ENCODE measurements around the gene KIF26B. TPM values are rescaled to one million over a fixed set of nuclear protein-coding genes. Genes with fewer than 3 reads are reported as not detected.
"Not testable (repeated sequence)": the region's sequence is repeated elsewhere in the genome, so short reads cannot be mapped to it uniquely, and the experiment has no call there.

The KIF26B gene
- total and polyA plus RNA-seq, 4 donors, result 10.9 to 37.1 (median 19.2) TPM

DNA sequence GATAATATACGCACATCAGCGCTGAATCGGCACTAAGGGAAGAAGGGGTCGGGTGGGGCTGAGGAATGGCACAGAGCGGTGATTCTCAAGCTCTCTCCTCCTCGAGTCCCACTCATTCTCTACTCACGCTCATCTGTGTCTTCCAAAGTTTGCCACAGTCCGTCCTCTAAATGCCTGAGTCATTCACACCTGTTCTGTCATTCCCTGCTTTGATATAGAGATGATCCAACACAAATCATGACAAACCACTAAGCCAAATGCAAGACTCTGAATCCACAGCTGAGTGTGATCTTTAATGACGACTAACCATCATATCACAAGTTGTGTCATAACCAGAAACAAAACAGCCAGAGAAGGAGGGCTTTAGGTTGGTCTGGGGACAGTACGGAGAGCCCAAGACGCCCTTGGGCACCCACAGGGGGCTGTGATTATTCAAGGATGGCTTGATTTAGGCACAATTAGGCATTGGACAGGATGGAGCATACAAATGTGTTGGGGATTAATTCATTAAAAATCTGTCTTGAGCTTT lies 501.5 kb downstream of the KIF26B start:
- DNase-seq (ENCODE audit: low read depth in 4 of 6, low spot score in 6 of 6), result no peak
- H3K27ac ChIP-seq (ENCODE audit: low read depth, low read length), result no peak overlapping the region
- 86% methylated on average over 7 of the region's 11 CpGs for WGBS (ENCODE audit: insufficient coverage)

GRCh38 chr1:245657371-245657770 lies 502.6 kb downstream of the KIF26B start:
- DNase-seq (ENCODE audit: low read depth in 4 of 6, low spot score in 6 of 6), result no peak
- 81% methylated on average over 3 of the region's 6 CpGs for whole genome bisulfite sequencing (ENCODE audit: insufficient coverage)
- no peak overlapping the region for H3K4me3 ChIP-seq (ENCODE audit: low read depth, low read length)

More for the DNA sequence above, 501.5 kb downstream of the KIF26B start:
- Histone ChIP-seq H3K9me3 (ENCODE audit: control insufficient read depth, insufficient read depth, low read length) (no peaks in the 10 kb centered on the region), H3K27me3 (ENCODE audit: control insufficient read depth, insufficient read depth, low read length) (no peaks in the 10 kb centered on the region), H3K4me1 (ENCODE audit: control insufficient read depth, insufficient read depth, low read length) (peaks cover 9% of the 10 kb centered on the region), H3K36me3 (ENCODE audit: control insufficient read depth, insufficient read depth, low read length) (peaks cover 2% of the 10 kb centered on the region), H3K4me3 (ENCODE audit: low read depth, low read length) (no peak overlapping the region)

DNA sequence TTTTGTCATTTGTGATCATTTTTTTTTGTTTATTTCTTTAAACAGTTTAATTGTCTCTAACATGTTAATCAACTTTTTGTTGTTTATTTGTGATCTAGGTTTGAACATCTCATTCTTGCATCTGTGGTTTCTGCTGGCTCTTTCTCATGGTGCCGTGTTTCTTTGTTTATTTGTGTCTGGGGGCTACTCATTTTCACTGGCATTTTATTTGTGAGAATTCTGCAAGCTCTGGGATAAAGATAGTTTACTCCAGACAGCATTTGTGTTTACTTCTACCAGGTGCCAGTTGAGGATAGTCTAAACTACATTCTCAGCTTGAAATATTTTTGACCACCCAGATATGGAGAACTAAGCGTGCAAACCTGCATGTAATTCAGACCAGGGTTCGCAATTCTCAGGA lies 508.6 kb downstream of the KIF26B start:
- no CpG with 5 or more reads among the region's 3 CpGs for WGBS (ENCODE audit: insufficient coverage)
- Histone ChIP-seq H3K27ac (ENCODE audit: low read depth, low read length) (no peak overlapping the region), H3K27me3 (ENCODE audit: control insufficient read depth, insufficient read depth, low read length) (no peaks in the 10 kb centered on the region), H3K9me3 (ENCODE audit: control insufficient read depth, insufficient read depth, low read length) (no peaks in the 10 kb centered on the region), H3K4me1 (ENCODE audit: control insufficient read depth, insufficient read depth, low read length) (no peaks in the 10 kb centered on the region), H3K36me3 (ENCODE audit: control insufficient read depth, insufficient read depth, low read length) (peaks cover 2% of the 10 kb centered on the region), H3K4me3 (ENCODE audit: low read depth, low read length) (no peak overlapping the region)
- no peak for DNase-seq (ENCODE audit: low read depth in 4 of 6, low spot score in 6 of 6)

More at GRCh38 chr1:245657371-245657770, 502.6 kb downstream of the KIF26B start:
- peaks cover 2% of the 10 kb centered on the region for H3K36me3 ChIP-seq (ENCODE audit: control insufficient read depth, insufficient read depth, low read length)
- H3K4me1 ChIP-seq (ENCODE audit: control insufficient read depth, insufficient read depth, low read length), result peaks cover 9% of the 10 kb centered on the region
- no peaks in the 10 kb centered on the region for H3K9me3 ChIP-seq (ENCODE audit: control insufficient read depth, insufficient read depth, low read length)
- H3K27me3 ChIP-seq (ENCODE audit: control insufficient read depth, insufficient read depth, low read length), result no peaks in the 10 kb centered on the region
- H3K27ac ChIP-seq (ENCODE audit: low read depth, low read length), result no peak overlapping the region

- Histone ChIP-seq H3K36me3 (ENCODE audit: control insufficient read depth, insufficient read depth, low read length) (peaks cover 2% of the 10 kb centered on the region), H3K9me3 (ENCODE audit: control insufficient read depth, insufficient read depth, low read length) (no peaks in the 10 kb centered on the region), H3K4me3 (ENCODE audit: low read depth, low read length) (no peak overlapping the region), H3K4me1 (ENCODE audit: control insufficient read depth, insufficient read depth, low read length) (no peaks in the 10 kb centered on the region), H3K27me3 (ENCODE audit: control insufficient read depth, insufficient read depth, low read length) (no peaks in the 10 kb centered on the region), H3K27ac (ENCODE audit: low read depth, low read length) (no peak overlapping the region)
- WGBS (ENCODE audit: insufficient coverage), result 100% methylated on average over 6 of the region's 8 CpGs
- no peak for DNase-seq (ENCODE audit: low read depth in 4 of 6, low spot score in 6 of 6)
Observed at GRCh38 chr1:245663841-245664240, 509.1 kb downstream of the KIF26B start.

- H3K4me1 ChIP-seq (ENCODE audit: control insufficient read depth, insufficient read depth, low read length), result no peaks in the 10 kb centered on the region
- H3K36me3 ChIP-seq (ENCODE audit: control insufficient read depth, insufficient read depth, low read length), result no peaks in the 10 kb centered on the region
- no peaks in the 10 kb centered on the region for H3K9me3 ChIP-seq (ENCODE audit: control insufficient read depth, insufficient read depth, low read length)
- DNase-seq (ENCODE audit: low read depth in 4 of 6, low spot score in 6 of 6), result no peak
- no peak overlapping the region for H3K27ac ChIP-seq (ENCODE audit: low read depth, low read length)
- WGBS (ENCODE audit: insufficient coverage), result 99% methylated on average over 9 of the region's 9 CpGs
- H3K27me3 ChIP-seq (ENCODE audit: control insufficient read depth, insufficient read depth, low read length), result no peaks in the 10 kb centered on the region
- H3K4me3 ChIP-seq (ENCODE audit: low read depth, low read length), result no peak overlapping the region
Observed at GRCh38 chr1:245666412-245666811, 511.6 kb downstream of the KIF26B start.

DNA sequence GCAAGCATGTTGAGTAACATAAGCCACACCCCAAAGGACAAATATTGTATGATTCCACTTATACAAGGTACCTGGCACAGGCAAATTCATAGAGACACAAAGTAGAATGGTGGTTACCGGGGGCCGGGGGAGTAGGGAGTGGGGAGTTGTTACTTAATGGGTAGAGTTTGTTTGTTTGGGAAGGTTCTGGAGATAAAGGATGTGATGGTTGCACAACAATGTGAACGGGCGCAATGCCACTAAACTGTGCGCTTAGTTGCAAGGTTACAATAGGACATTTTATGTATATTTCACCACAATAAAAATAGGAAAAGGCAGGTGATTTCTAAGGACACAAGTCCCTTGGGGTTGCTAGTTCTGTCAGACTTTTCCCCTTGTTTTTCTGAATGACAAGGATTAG lies 516.6 kb downstream of the KIF26B start:
- H3K36me3 ChIP-seq (ENCODE audit: control insufficient read depth, insufficient read depth, low read length), result no peaks in the 10 kb centered on the region
- no peak for DNase-seq (ENCODE audit: low read depth in 4 of 6, low spot score in 6 of 6)
- H3K9me3 ChIP-seq (ENCODE audit: control insufficient read depth, insufficient read depth, low read length), result no peaks in the 10 kb centered on the region
- 95% methylated on average over 2 of the region's 5 CpGs for WGBS (ENCODE audit: insufficient coverage)
- no peaks in the 10 kb centered on the region for H3K4me1 ChIP-seq (ENCODE audit: control insufficient read depth, insufficient read depth, low read length)
- H3K27me3 ChIP-seq (ENCODE audit: control insufficient read depth, insufficient read depth, low read length), result no peaks in the 10 kb centered on the region
- H3K27ac ChIP-seq (ENCODE audit: low read depth, low read length), result no peak overlapping the region
- H3K4me3 ChIP-seq (ENCODE audit: low read depth, low read length), result no peak overlapping the region

DNA sequence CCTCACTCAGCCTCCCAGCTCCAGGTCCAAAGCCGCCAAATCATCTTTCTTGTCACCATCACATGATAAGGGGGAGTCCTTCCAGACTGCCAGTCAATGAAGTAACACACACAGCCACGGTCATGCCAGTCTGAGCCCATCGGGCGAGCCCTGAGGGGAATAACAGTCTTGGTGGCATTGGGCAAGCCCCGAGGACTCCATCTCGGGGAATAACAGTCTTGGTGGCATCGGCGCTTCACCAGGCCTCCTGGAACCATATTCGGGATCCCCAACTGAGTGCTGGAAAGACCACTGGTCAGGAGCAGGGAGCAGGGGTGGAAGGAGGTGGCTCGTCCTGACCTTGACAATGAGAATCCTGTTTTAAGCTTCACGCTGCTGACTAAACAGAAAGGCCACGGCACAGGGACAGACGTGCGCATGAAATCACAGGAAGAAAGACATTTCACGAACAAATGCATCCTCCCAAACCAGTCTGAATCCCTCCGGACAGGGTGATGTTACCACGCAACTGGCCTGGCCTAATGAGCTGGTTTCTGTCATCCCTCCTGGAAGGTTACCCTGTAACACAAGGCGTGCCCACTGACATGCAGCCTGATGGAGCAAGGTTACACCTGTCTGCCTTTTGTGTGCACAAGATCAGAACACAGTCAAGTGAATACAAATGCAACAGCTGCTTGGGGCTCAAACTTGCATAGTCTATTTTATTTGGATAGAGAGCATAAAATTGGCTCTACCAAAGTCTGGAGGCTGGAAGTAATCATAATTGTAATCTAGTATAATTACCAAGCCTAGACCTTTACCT lies 517.4 kb downstream of the KIF26B start:
- H3K27ac ChIP-seq (ENCODE audit: low read depth, low read length), result no peak overlapping the region
- no peak overlapping the region for H3K4me3 ChIP-seq (ENCODE audit: low read depth, low read length)
- H3K9me3 ChIP-seq (ENCODE audit: control insufficient read depth, insufficient read depth, low read length), result no peaks in the 10 kb centered on the region
- H3K36me3 ChIP-seq (ENCODE audit: control insufficient read depth, insufficient read depth, low read length), result no peaks in the 10 kb centered on the region
- no peaks in the 10 kb centered on the region for H3K4me1 ChIP-seq (ENCODE audit: control insufficient read depth, insufficient read depth, low read length)
- no peaks in the 10 kb centered on the region for H3K27me3 ChIP-seq (ENCODE audit: control insufficient read depth, insufficient read depth, low read length)
- WGBS (ENCODE audit: insufficient coverage), result 84% methylated on average over 17 of the region's 18 CpGs
- DNase-seq (ENCODE audit: low read depth in 4 of 6, low spot score in 6 of 6), result no peak

GRCh38 chr1:245672836-245673656 lies 518.3 kb downstream of the KIF26B start:
- 95% methylated on average over 12 of the region's 41 CpGs for WGBS (ENCODE audit: insufficient coverage)

GRCh38 chr1:245673881-245674414 lies 519.2 kb downstream of the KIF26B start:
- H3K9me3 ChIP-seq (ENCODE audit: control insufficient read depth, insufficient read depth, low read length), result no peaks in the 10 kb centered on the region
- H3K27ac ChIP-seq (ENCODE audit: low read depth, low read length), result no peak overlapping the region
- peaks cover 3% of the 10 kb centered on the region for H3K36me3 ChIP-seq (ENCODE audit: control insufficient read depth, insufficient read depth, low read length)
- H3K4me3 ChIP-seq (ENCODE audit: low read depth, low read length), result no peak overlapping the region
- no peaks in the 10 kb centered on the region for H3K4me1 ChIP-seq (ENCODE audit: control insufficient read depth, insufficient read depth, low read length)
- WGBS (ENCODE audit: insufficient coverage), result no CpG with 5 or more reads among the region's 2 CpGs
- no peaks in the 10 kb centered on the region for H3K27me3 ChIP-seq (ENCODE audit: control insufficient read depth, insufficient read depth, low read length)
- no peak for DNase-seq (ENCODE audit: low read depth in 4 of 6, low spot score in 6 of 6)

More at GRCh38 chr1:245672836-245673656, 518.3 kb downstream of the KIF26B start:
- not testable (repeated sequence) for DNase-seq (ENCODE audit: low read depth in 4 of 6, low spot score in 6 of 6); H3K4me1 ChIP-seq (ENCODE audit: control insufficient read depth, insufficient read depth, low read length); H3K4me3 ChIP-seq (ENCODE audit: low read depth, low read length); H3K36me3 ChIP-seq (ENCODE audit: control insufficient read depth, insufficient read depth, low read length); H3K9me3 ChIP-seq (ENCODE audit: control insufficient read depth, insufficient read depth, low read length); H3K27ac ChIP-seq (ENCODE audit: low read depth, low read length); H3K27me3 ChIP-seq (ENCODE audit: control insufficient read depth, insufficient read depth, low read length)

Data from spinal cord (tissue), 10 donors.